IPS-15b (cell line): ENCODE results near the gene PDXP.
"Not testable (repeated sequence)": the region's sequence is repeated elsewhere in the genome, so short reads cannot be mapped to it uniquely, and the experiment has no call there.

Experiments
- H3K27me3 ChIP-seq: one replicate; pipeline ENCODE4 v1.6.1; 2013; ENCODE audit warnings: low read length; ENCODE audit not compliant: control insufficient read depth, insufficient read depth
- H3K36me3 ChIP-seq: one replicate; pipeline ENCODE4 v1.6.1; 2013; ENCODE audit warnings: low read length; ENCODE audit not compliant: control insufficient read depth, insufficient read depth
- H3K4me1 ChIP-seq: one replicate; pipeline ENCODE4 v1.6.1; 2013; ENCODE audit warnings: mild to moderate bottlenecking, low read length; ENCODE audit not compliant: control insufficient read depth, insufficient read depth
- H3K4me3 ChIP-seq: one replicate; pipeline ENCODE4 v1.5.1; 2013; ENCODE audit warnings: low read depth, low read length
- H3K9ac ChIP-seq: one replicate; pipeline ENCODE4 v1.6.1; 2013; ENCODE audit warnings: low read depth, mild to moderate bottlenecking, low read length
- H3K9me3 ChIP-seq: one replicate; pipeline ENCODE4 v1.6.1; 2013; ENCODE audit warnings: mild to moderate bottlenecking, low read length; ENCODE audit not compliant: control insufficient read depth, insufficient read depth

The PDXP gene

DNA sequence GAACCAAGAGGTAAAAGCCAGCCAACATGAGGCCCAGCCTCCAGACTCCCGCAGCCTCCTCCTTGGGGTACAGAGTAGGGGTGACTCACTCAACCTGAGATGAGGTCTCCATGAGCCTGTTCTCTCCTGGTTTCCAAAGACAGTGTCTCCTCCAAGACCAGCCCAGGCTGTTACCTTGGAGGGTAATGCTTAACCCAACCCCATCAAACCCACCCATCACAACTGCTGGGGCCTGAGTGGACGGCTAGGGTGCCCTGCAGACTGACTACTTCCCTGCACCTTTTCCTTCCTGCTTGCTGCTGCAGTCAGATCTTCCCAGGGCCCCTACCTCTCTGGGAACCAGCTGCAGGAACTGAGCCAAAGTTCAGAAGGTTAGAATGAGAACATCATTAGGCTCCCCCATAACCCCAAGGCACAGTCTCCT is 22.5 kb downstream of the PDXP start:
- H3K4me3 ChIP-seq = no peak overlapping the region
- no peaks in the 10 kb centered on the region for H3K9me3 ChIP-seq
- H3K4me1 ChIP-seq = peaks cover 3% of the 10 kb centered on the region
- H3K27me3 ChIP-seq = no peaks in the 10 kb centered on the region
- H3K9ac ChIP-seq = no peak overlapping the region
- no peaks in the 10 kb centered on the region for H3K36me3 ChIP-seq

DNA sequence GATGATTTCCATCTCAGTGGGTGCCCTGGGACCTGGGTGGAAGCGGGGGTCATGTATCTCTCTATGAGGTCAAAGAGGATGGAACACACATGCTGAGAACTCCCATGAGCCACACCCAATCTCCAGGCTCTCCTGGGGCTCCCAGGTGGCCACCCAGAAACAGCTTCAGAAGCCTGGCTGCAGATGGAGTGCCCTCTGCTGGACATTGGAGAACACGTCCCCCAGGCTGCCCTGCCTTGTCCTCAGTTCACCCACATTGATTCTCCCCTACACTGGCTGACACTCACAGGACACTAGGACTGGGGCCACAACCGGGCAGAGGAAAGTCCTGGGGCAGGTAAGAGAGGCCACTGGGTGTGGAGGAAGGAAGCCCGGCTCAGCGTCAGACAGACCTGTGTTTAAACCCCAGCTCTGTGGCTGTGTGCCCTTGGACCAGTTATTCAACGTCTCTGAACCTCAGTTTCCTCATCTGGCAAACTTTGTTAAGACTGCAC is 23.1 kb downstream of the PDXP start:
- Histone ChIP-seq H3K27me3 (no peaks in the 10 kb centered on the region), H3K36me3 (no peaks in the 10 kb centered on the region), H3K9me3 (no peaks in the 10 kb centered on the region), H3K4me3 (no peak overlapping the region), H3K9ac (no peak overlapping the region), H3K4me1 (peaks cover 3% of the 10 kb centered on the region)

- H3K36me3 ChIP-seq = peaks cover 14% of the 10 kb centered on the region
- no peaks in the 10 kb centered on the region for H3K4me1 ChIP-seq
- H3K4me3 ChIP-seq = no peak overlapping the region
- no peaks in the 10 kb centered on the region for H3K27me3 ChIP-seq
- H3K9me3 ChIP-seq = no peaks in the 10 kb centered on the region
- no peak overlapping the region for H3K9ac ChIP-seq
These were observed 26.5 kb downstream of the PDXP start for GRCh38 chr22:37684803-37685615.

DNA sequence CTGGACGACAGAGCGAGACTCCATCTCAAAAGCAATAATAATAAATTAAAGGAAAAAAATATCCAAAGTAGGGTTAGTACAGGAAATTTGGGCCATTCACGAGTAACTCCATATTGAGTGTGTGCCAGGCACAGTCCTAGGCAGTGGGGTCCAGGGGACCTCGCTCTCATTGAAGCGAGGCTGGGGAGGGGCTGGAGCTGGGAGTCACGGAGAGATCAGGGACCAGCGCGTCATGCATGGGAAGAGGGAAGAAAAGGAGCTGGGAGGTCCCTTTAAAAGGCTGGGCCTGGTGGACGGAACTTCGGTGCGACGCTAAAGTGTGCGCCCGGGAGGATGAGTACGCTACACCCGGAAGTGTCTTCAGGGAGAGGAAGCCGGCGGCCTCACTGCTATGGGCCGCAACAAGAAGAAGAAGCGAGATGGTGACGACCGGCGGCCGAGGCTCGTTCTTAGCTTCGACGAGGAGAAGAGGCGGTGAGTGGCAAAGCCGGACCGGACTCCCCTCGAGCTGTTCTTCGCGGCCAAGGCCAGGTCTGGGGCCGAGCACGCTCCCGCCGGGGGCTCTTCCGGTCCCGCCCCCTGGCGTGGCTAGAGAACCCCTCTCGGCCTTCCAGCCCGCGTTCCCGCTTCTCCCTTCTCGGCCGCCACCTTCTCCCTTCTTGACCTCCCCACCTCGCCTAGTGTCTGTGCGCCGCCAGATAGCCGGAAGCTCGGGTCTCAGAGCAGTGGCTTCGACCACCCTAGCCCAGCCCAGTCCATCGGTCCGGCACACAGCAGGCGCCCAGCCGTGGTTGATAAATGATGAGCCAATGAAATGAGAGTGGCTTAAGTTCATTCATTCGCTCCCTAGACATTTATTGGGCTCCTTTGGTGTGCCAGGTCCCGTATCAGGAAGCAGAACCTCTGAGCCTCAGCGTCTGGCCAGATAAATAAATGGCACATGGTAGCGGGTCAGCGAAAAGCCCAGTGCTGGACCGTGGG is 27.8 kb downstream of the PDXP start, which contains the start of gene NOL12:
NOL12 (plus strand) TSS at position 342 of the 981 bp plus-strand sequence; CDS start at position 392, 50 bp downstream.
- Histone ChIP-seq H3K4me3 (peak within 1 kb of the TSS; percentile 73), H3K4me1 (no peaks in the 10 kb centered on the region), H3K9ac (peak within 1 kb of the TSS; percentile 87), H3K27me3 (no peaks in the 10 kb centered on the region), H3K36me3 (peaks cover 22% of the 10 kb centered on the region), H3K9me3 (no peaks in the 10 kb centered on the region)

DNA sequence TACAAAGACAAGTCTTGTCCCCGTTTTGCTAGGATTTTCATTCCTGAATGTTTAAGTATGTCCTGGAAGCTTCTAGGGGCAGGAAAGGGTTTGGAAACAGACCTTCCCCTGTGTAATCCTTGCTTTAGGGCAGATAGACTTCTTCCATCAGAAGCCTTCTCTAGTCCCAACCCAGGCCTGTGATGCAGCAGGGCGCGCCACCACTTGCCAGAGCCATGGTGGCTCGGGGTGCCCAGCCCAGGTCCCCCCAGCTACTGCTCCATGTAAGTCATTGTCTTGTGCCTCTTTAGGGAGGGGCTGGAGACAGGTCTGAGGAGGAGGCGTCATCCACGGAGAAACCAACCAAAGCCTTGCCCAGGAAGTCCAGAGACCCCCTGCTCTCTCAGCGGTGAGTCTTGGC is 31.9 kb downstream of the PDXP start:
- peaks cover 28% of the 10 kb centered on the region for H3K36me3 ChIP-seq
- H3K27me3 ChIP-seq = no peaks in the 10 kb centered on the region
- no peaks in the 10 kb centered on the region for H3K4me1 ChIP-seq
- no peak overlapping the region for H3K4me3 ChIP-seq
- no peaks in the 10 kb centered on the region for H3K9me3 ChIP-seq
- H3K9ac ChIP-seq = no peak overlapping the region

DNA sequence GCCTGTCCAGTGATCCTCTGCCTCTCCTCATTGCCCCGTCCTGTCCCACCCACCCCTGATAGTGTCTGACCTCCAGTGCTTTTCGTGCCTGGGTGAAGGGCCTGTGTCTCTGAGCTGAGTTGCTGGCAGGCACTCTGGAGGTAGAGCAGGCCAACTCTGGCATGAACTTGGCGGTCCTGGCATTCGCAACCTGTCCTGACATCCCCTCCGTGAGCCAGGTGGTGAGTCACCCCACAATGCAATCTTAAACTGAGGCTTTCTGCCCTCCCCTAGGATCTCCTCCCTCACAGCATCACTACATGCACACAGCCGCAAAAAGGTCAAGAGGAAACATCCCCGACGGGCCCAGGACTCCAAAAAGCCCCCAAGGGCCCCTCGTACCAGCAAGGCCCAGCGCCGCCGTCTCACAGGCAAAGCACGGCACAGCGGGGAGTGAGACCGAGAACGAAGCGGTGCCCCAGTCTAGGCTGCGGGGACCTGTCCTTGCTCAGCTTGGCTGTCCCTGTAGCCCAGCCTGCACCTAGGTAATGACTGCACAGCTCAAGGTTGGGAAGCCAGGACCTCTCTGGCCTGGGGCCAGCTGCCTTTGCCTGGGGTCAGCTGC is 32.5 kb downstream of the PDXP start:
- H3K9me3 ChIP-seq = no peaks in the 10 kb centered on the region
- no peaks in the 10 kb centered on the region for H3K27me3 ChIP-seq
- H3K36me3 ChIP-seq = peaks cover 28% of the 10 kb centered on the region
- no peaks in the 10 kb centered on the region for H3K4me1 ChIP-seq
- H3K9ac ChIP-seq = no peak overlapping the region
- no peak overlapping the region for H3K4me3 ChIP-seq

DNA sequence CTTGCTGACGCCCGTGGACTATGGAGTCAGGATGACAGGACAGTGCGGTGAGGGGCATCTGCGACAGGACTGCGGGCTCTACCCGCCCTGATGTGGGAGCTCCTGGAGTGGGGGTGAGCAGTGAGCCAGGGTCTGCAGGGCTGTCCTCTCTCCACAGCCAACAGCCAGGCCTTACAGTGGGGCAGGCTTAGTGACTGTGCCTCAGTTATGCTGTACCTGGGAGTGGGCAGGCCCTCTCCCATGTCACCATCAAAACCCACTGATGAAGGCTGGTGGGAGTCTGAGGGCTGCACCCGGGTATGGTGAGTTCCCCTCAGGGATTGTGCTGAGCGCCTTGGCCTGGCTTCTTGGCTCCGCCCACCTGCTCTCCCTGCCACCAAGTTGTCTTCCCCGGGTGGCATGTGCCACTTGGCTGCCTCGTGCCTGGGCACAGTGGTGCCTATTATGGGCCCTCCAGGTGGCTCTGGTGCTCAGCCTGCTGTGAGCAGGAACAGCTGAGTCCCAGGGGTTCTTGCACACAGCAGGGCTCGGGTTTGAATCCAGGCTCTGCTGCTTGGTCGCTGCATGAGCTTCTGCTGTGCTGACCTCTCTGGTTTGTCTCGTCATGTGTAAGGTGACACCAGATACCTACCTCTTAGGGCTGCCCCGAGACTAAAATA is 34.2 kb downstream of the PDXP start:
- Histone ChIP-seq H3K4me1 (no peaks in the 10 kb centered on the region), H3K36me3 (peaks cover 28% of the 10 kb centered on the region), H3K27me3 (no peaks in the 10 kb centered on the region), H3K9ac (no peak overlapping the region), H3K9me3 (no peaks in the 10 kb centered on the region), H3K4me3 (no peak overlapping the region)

GRCh38 chr22:37694131-37694530 is 35.6 kb downstream of the PDXP start:
- not testable (repeated sequence) for H3K27me3 ChIP-seq, H3K9me3 ChIP-seq, H3K4me3 ChIP-seq, H3K9ac ChIP-seq, H3K4me1 ChIP-seq
- H3K36me3 ChIP-seq = peaks cover 15% of the 10 kb centered on the region

DNA sequence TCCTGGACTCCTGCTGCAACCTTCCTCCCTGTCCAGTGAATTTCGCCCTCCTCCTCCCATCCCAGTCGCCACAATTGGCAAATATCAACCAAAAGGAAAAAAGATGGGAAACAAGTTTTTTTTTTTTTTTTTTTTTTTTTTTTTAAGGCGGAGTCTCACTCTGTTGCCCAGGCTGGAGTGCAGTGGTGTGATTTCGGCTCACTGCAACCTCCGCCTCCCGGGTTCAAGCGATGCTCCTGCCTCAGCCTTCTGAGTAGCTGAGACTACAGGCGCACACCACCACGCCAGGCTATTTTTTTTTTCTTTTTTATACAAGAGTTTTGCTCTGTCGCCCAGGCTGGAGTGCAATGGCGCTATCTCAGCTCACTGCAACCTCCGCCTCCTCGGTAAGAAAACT is 37.7 kb downstream of the PDXP start:
- H3K9ac ChIP-seq, H3K27me3 ChIP-seq, H3K9me3 ChIP-seq, H3K4me3 ChIP-seq, H3K4me1 ChIP-seq: not testable (repeated sequence)
- H3K36me3 ChIP-seq = peaks cover 12% of the 10 kb centered on the region

DNA sequence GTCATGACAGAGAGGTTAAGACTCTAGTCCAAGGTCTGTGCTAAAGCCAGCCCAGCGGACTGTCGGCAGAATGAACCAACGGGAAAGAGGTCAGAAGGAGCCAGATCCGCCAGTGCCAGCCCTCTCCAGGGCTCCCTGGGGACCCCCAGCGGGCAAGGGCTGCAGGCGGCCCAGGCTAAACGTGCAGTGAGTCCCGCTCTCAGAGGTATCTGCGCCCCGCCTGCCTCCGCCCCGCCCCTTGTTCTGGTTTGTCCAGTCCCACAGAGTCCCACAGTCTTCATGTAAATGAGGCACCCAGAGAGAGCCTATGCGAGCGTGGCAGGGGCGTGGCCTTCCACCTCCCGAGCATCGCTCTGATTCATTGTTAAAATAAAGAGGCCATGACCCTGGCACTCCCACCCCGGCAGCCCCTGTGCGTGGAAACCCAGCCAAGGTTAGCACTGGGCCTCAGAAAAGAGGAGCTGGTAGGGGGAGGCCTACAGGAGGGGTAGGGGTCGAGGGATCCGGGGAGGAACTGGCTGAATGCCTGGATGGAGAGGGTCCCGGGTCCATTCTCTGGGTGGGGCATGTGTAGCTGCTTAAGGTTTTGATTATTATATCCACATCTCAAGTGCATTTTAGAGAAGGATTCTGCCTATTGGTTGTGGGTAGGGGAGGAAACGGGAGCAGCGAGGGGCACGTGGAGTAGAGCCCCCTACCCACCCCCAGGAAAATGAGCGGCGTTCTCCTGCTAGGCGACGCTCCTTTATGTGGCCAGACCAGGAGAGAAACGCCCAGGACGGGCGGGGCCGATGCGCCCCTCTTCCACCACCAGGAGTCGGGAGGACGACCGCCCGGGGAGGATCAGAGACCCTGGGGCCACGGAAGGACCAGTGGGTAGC is 38.4 kb downstream of the PDXP start, which contains the start of gene TRIOBP:
TRIOBP (plus strand) TSS at position 392 of the 881 bp plus-strand sequence. CDS start 4,318 bp downstream, outside the sequence.
- peaks cover 9% of the 10 kb centered on the region for H3K36me3 ChIP-seq
- H3K27me3 ChIP-seq = no peaks in the 10 kb centered on the region
- peak within 1 kb of the TSS; percentile 77 for H3K4me3 ChIP-seq
- H3K9me3 ChIP-seq = no peaks in the 10 kb centered on the region
- peak within 1 kb of the TSS; percentile 49 for H3K9ac ChIP-seq
- no peaks in the 10 kb centered on the region for H3K4me1 ChIP-seq
